DMS 273 (cell line): ENCODE results near the gene TMEM30B.

Experiments
- DNase-seq: peaks from one replicate; lab custom pipeline; 2025; ENCODE audit not compliant: unreplicated experiment; lab: John Stamatoyannopoulos, UW

The TMEM30B gene

DNA sequence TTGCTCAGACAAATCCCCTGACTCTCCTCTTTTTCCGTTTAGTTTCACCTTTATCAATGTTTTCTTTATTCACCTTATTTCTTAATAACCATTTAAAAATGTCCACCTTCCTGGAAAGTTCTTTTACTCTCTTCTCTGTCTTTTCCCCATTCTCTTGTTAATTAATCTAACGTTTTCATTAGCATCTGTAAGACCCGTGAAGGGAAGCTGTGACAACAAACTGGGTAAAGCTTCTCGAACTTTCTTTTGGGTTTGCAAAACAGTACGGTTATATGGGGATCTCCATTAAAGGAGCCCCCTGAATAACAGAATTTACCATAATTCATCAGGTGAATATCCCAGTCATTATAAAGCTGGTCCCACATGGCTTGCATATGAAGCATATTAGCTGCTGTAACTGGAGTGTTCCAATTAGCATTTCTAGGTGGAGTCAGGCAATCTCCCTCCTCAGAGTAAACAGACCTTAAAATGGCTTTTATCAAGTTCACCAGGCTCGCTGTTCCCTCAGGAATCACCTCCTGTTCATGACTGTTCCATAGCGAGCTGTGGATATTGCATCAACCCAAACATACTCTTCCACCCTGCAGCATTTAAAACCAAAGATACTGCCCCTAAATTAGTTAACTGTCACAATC is 42.4 kb downstream of the TMEM30B start:
- no peak for DNase-seq

GRCh38 chr14:61234215-61234916 is 46.8 kb downstream of the TMEM30B start:
- DNase-seq = no peak

- peak; percentile 11 for DNase-seq
Measured at GRCh38 chr14:61233436-61233956, 47.6 kb downstream of the TMEM30B start.

DNA sequence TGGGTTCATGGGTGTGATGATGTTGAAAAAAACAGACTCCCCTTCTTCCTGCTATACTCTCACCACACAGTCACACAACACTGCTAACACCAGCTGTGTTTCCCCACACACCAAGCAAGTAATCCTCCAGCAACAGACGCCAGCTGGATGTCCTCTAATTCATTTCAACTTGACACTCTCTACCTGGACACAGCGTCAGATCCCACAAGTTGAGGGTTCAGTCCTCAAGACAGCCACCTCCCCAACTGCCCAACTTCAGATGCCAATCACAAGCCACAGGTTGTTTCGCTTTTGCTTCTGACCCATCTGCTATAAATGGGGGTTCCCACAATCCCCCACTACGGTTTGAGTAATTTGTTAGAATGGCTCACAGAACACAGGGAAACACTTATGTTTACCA is 49.3 kb downstream of the TMEM30B start:
- DNase-seq = no peak

GRCh38 chr14:61229981-61230380 is 51.2 kb downstream of the TMEM30B start:
- no peak for DNase-seq

DNA sequence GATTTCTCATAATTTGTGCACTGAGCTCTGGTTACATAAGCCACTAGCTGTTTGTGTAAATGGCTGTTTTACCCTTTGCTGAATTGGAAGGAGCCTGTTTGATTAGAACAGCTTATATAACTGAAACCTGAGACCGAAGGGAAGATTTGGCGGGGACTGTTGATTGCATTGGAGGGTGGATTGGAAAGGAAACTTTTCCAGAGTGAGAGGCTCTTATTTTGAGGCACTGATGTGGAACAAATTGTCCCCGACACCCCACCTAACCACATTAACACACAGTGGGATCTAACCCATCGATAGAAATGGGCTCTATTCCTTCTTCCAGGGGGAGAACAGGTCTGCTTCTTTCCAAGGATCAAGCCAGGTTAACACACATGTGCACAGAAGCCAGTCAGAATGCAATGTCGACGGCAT is 51.7 kb downstream of the TMEM30B start:
- peak; percentile 42 for DNase-seq

DNA sequence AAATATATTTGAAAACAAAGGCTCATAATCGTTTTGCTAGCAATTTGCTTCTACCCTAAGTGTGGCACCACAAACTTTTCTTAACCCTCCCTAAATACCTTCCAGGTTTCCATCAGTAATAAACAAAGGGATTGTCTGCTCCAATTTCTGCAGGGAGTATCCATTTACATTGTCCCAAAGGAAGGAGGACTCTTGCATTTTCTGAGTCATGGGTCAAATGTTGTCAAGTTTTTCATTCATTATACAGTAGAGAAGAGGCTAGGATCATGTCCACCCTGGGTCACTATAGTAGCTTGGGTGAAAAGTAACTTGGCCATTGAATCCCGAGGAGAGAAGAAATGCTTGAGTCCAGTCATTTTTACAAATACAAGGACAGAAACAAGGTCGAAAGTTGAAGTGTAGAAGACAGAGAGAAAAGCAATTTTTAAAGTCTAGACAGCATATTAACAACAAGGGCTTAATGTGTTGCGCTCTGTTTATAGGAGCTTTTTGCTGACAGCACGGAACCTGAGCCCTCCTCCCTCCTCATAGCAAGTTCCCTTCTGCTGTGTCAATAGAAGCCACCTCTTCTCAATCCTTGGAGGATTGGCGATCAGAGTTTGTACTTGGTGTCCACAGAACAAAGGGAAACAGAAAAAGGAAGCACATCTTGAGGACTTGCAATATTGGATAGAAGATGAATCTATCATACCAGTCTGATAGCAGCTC is 53.1 kb downstream of the TMEM30B start:
- no peak for DNase-seq
